ENCODE measurements around the gene AGL. TPM values are rescaled to one million over a fixed set of nuclear protein-coding genes. Genes with fewer than 3 reads are reported as not detected.

The AGL gene
- total and polyA plus RNA-seq, 2 experiments from 2014 or later, result 13.4 to 22.9 TPM

GRCh38 chr1:99944192-99944591 lies 94.0 kb downstream of the AGL start:
- H3K4me1 Mint-ChIP-seq, result peaks cover 3% of the 10 kb centered on the region; the same call in 1 of the 3 replicates
- peaks cover 5% of the 10 kb centered on the region for H3K27me3 Mint-ChIP-seq (ENCODE audit: insufficient read depth, low read depth, poor library complexity)
- Histone ChIP-seq H4K20me1 (replicated peaks; ENCODE audit: insufficient read depth) (no peaks in the 10 kb centered on the region), H3K4me3 (no peak overlapping the region), H3K79me2 (replicated peaks; ENCODE audit: insufficient read depth) (no peaks in the 10 kb centered on the region), H3F3A (replicated peaks; ENCODE audit: low read depth) (no peaks in the 10 kb centered on the region), H3K27ac (ENCODE audit: low read depth) (no peak overlapping the region), H2AFZ (peak overlapping the region; percentile 96), H3K9me2 (ENCODE audit: insufficient read depth) (no peaks in the 10 kb centered on the region; the same call in 1 of the 2 replicates), H3K36me3 (ENCODE audit: insufficient read depth) (no peaks in the 10 kb centered on the region), H3K4me2 (no peak overlapping the region), H3K27me3 (ENCODE audit: insufficient read depth) (no peaks in the 10 kb centered on the region), H3K4me1 (ENCODE audit: insufficient read depth) (no peaks in the 10 kb centered on the region)
- TF ChIP-seq JUNB (IDR thresholded peaks at IDR 0.05; ENCODE audit: unreplicated experiment) (no peak), STAT1 (IDR thresholded peaks at IDR 0.05; ENCODE audit: unreplicated experiment) (no peak), EZH2phosphoT487 (IDR thresholded peaks at IDR 0.05; ENCODE audit: unreplicated experiment) (no peak), CREB1 (CRISPR knock-in tag; IDR thresholded peaks at IDR 0.05; ENCODE audit: low read depth) (no peak), ZNF114 (CRISPR knock-in tag; IDR thresholded peaks at IDR 0.05) (no peak), ETS1 (IDR thresholded peaks at IDR 0.05) (no peak), NANOG (IDR thresholded peaks at IDR 0.05; ENCODE audit: borderline replicate concordance) (no peak), POLR2AphosphoS5 (IDR thresholded peaks at IDR 0.05; ENCODE audit: low read depth) (no peak), CTCF (conservative IDR thresholded peaks at IDR 0.05; ENCODE audit: low read depth in 2 of 2) (no peak), ZNF331 (CRISPR knock-in tag; IDR thresholded peaks at IDR 0.05; ENCODE audit: low read depth) (no peak), EZH2 (IDR thresholded peaks at IDR 0.05; ENCODE audit: low read depth, unreplicated experiment) (no peak)
- TF ChIP-seq, protein P1, sequence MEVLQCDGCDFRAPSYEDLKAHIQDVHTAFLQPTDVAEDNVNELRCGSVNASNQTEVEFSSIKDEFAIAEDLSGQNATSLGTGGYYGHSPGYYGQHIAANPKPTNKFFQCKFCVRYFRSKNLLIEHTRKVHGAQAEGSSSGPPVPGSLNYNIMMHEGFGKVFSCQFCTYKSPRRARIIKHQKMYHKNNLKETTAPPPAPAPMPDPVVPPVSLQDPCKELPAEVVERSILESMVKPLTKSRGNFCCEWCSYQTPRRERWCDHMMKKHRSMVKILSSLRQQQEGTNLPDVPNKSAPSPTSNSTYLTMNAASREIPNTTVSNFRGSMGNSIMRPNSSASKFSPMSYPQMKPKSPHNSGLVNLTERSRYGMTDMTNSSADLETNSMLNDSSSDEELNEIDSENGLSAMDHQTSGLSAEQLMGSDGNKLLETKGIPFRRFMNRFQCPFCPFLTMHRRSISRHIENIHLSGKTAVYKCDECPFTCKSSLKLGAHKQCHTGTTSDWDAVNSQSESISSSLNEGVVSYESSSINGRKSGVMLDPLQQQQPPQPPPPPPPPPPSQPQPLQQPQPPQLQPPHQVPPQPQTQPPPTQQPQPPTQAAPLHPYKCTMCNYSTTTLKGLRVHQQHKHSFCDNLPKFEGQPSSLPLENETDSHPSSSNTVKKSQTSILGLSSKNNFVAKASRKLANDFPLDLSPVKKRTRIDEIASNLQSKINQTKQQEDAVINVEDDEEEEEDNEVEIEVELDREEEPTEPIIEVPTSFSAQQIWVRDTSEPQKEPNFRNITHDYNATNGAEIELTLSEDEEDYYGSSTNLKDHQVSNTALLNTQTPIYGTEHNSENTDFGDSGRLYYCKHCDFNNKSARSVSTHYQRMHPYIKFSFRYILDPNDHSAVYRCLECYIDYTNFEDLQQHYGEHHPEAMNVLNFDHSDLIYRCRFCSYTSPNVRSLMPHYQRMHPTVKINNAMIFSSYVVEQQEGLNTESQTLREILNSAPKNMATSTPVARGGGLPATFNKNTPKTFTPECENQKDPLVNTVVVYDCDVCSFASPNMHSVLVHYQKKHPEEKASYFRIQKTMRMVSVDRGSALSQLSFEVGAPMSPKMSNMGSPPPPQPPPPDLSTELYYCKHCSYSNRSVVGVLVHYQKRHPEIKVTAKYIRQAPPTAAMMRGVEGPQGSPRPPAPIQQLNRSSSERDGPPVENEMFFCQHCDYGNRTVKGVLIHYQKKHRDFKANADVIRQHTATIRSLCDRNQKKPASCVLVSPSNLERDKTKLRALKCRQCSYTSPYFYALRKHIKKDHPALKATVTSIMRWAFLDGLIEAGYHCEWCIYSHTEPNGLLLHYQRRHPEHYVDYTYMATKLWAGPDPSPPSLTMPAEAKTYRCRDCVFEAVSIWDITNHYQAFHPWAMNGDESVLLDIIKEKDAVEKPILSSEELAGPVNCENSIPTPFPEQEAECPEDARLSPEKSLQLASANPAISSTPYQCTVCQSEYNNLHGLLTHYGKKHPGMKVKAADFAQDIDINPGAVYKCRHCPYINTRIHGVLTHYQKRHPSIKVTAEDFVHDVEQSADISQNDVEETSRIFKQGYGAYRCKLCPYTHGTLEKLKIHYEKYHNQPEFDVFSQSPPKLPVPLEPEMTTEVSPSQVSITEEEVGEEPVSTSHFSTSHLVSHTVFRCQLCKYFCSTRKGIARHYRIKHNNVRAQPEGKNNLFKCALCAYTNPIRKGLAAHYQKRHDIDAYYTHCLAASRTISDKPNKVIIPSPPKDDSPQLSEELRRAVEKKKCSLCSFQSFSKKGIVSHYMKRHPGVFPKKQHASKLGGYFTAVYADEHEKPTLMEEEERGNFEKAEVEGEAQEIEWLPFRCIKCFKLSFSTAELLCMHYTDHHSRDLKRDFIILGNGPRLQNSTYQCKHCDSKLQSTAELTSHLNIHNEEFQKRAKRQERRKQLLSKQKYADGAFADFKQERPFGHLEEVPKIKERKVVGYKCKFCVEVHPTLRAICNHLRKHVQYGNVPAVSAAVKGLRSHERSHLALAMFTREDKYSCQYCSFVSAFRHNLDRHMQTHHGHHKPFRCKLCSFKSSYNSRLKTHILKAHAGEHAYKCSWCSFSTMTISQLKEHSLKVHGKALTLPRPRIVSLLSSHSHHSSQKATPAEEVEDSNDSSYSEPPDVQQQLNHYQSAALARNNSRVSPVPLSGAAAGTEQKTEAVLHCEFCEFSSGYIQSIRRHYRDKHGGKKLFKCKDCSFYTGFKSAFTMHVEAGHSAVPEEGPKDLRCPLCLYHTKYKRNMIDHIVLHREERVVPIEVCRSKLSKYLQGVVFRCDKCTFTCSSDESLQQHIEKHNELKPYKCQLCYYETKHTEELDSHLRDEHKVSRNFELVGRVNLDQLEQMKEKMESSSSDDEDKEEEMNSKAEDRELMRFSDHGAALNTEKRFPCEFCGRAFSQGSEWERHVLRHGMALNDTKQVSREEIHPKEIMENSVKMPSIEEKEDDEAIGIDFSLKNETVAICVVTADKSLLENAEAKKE (CRISPR knock-in tag; IDR thresholded peaks at IDR 0.05), result no peak
- TF ChIP-seq, protein P2, sequence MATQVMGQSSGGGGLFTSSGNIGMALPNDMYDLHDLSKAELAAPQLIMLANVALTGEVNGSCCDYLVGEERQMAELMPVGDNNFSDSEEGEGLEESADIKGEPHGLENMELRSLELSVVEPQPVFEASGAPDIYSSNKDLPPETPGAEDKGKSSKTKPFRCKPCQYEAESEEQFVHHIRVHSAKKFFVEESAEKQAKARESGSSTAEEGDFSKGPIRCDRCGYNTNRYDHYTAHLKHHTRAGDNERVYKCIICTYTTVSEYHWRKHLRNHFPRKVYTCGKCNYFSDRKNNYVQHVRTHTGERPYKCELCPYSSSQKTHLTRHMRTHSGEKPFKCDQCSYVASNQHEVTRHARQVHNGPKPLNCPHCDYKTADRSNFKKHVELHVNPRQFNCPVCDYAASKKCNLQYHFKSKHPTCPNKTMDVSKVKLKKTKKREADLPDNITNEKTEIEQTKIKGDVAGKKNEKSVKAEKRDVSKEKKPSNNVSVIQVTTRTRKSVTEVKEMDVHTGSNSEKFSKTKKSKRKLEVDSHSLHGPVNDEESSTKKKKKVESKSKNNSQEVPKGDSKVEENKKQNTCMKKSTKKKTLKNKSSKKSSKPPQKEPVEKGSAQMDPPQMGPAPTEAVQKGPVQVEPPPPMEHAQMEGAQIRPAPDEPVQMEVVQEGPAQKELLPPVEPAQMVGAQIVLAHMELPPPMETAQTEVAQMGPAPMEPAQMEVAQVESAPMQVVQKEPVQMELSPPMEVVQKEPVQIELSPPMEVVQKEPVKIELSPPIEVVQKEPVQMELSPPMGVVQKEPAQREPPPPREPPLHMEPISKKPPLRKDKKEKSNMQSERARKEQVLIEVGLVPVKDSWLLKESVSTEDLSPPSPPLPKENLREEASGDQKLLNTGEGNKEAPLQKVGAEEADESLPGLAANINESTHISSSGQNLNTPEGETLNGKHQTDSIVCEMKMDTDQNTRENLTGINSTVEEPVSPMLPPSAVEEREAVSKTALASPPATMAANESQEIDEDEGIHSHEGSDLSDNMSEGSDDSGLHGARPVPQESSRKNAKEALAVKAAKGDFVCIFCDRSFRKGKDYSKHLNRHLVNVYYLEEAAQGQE (IDR thresholded peaks at IDR 0.05; ENCODE audit: unreplicated experiment), result no peak
- ATAC-seq (no peak), DNase-seq (ENCODE audit: low spot score) (no peak)
- H3K27ac Mint-ChIP-seq, result no peak overlapping the region
- H3K4me3 Mint-ChIP-seq, result no peak overlapping the region
- no peaks in the 10 kb centered on the region for H3K36me3 Mint-ChIP-seq (ENCODE audit: low read depth)
- H3K9me3 Mint-ChIP-seq, result no peaks in the 10 kb centered on the region

Measured in GM23338 (cell line).